GM19099 (cell line): ENCODE results near the gene NCAPG2.

ENCODE experiments used
- POLR2A ChIP-seq: IDR thresholded peaks from 3 replicates; pipeline ENCODE4 v1.6.1; 2011; ENCODE audit warnings: low read depth; ENCODE audit not compliant: insufficient read length; ENCODE audit errors: extremely low read depth

NCAPG2 gene

GRCh38 chr7:158588878-158589442 lies 115.6 kb downstream of the NCAPG2 start:
- no peak for TF ChIP-seq POLR2A

GRCh38 chr7:158588085-158588877 lies 116.3 kb downstream of the NCAPG2 start:
- no peak for TF ChIP-seq POLR2A

- TF ChIP-seq POLR2A, result no peak
Measured at GRCh38 chr7:158587162-158588084, 117.2 kb downstream of the NCAPG2 start, which contains the start of gene PTPRN2. Gene PTPRN2, minus strand, starts transcription at chr7:158587823.

- no peak for TF ChIP-seq POLR2A
Measured at GRCh38 chr7:158586499-158587161, 118.0 kb downstream of the NCAPG2 start.

GRCh38 chr7:158585721-158586498 lies 118.7 kb downstream of the NCAPG2 start:
- TF ChIP-seq POLR2A, result no peak

- TF ChIP-seq POLR2A, result no peak
Measured at GRCh38 chr7:158584407-158584806, 120.2 kb downstream of the NCAPG2 start.

GRCh38 chr7:158583810-158584209 lies 120.8 kb downstream of the NCAPG2 start:
- TF ChIP-seq POLR2A, result no peak

GRCh38 chr7:158583143-158583542 lies 121.5 kb downstream of the NCAPG2 start:
- no peak for TF ChIP-seq POLR2A

- no peak for TF ChIP-seq POLR2A
Measured at GRCh38 chr7:158582089-158582456, 122.5 kb downstream of the NCAPG2 start.

GRCh38 chr7:158581440-158582088 lies 123.0 kb downstream of the NCAPG2 start:
- TF ChIP-seq POLR2A, result no peak
